GM15510 (cell line): Measurements from ENCODE around the gene DHDH.

ENCODE experiments used
- POLR2A ChIP-seq: IDR thresholded peaks from 3 replicates; pipeline ENCODE4 v1.6.1; 2011; ENCODE audit warnings: borderline replicate concordance; ENCODE audit not compliant: insufficient read length; ENCODE audit errors: extremely low read depth

The DHDH gene

DNA sequence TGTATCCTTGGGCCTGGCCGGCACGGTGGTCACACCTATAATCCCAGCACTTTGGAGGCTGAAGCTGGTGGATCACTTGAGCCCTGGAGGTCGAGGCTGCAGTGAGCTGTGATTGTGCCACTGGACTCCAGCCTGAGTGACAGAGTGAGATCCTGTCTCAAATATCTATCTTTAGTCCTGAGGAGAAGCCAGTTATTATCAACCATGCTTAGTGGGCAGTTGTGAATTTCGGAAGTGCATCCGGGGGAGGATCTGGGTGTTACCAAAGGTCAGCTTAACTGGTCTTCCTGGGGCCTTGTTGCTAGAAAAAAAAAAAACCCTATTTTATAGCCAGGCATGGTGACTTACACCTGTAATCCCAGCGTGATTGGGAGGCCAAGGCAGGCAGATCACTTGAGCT lies 9.6 kb downstream of the DHDH start:
- no peak for TF ChIP-seq POLR2A

DNA sequence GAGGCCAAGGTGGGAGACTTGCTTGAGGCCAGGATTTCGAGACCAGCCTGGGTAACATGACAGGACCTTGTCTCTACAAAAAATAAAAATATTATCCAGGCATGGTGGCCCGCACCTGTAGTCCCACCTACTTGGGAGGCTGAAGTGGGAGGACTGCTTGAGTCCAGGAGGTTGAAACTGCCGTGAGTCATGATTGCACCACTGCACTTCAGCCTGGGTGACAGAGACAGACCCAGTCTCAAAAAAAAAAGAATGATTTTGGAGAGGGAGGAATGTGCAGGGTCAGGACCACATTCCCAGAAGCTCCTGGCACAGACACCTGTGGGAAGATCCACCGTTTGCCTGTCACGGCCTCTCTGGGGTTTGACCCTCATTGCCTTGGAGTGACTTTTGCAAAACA lies 11.9 kb downstream of the DHDH start:
- no peak for TF ChIP-seq POLR2A

DNA sequence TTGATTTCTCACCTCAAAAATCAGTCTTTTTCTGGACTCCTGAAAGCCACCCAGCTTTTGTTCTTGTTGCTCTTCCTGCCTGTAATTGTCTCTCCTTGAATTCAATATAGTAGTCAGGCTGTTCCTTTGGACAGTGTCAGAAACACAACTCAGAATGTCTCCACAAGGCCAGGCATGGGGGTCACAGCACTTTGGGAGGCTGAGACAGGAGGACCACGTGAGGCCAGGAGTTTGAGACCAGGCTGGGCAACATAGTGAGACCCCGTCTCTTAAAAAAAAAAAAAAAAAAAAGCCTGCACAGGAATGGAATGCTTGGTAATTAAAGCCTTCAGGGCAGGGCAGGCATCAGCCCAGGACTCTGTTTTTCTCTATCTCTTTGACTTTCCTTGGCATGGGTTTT lies 12.3 kb downstream of the DHDH start:
- no peak for TF ChIP-seq POLR2A

DNA sequence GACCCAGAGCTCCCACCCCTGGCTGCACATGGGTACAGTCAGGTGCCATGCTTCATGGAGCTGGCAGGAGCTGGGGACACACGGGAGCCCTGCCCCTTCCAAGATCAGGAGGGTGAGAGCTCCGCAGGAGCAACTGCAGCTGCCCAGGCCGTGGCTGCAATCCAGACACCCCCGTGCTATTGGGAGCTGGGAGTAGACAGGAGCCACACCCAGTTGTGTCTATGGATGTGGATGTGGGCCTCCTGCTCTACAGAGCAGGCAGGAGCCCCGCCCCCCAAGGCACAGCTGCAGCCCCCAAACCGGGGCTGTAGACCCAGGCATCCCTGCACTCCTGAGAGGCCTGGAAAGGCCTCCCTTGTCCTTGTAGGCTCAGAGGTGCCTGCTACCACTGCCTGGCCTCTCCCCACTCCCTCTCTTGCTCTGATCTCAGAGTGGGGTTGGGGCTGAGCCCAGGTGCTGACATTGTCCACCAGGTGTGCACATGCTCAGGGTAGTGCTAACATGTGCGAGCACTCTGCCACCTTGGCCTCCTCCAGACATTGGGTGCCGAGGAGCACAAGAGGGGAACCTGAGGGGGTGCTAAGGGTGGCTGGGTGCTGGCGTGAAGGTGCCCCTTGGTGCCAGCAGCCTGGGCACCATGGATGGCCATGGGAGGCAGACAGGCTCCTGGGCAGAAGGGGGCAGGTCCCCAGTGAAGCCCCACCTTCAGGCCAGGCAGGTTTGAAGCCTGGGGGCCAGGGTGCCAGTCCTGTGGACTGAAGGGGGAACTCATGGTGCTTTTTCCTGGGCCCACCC lies 13.2 kb downstream of the DHDH start:
- TF ChIP-seq POLR2A, result no peak

DNA sequence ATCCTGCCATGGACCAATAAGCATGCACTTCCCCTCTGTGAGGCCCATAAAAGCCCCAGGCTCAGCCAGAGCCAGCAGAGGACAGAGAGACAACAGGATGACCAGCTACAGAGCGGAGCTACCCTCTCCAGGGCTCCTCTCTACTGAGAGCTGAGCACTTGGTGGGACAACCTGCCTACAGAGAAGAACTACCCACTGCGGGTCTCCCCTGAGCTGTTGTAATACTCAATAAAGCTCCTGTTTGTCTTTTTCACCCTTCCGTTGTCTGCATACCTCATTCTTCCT lies 13.7 kb downstream of the DHDH start:
- no peak for TF ChIP-seq POLR2A

DNA sequence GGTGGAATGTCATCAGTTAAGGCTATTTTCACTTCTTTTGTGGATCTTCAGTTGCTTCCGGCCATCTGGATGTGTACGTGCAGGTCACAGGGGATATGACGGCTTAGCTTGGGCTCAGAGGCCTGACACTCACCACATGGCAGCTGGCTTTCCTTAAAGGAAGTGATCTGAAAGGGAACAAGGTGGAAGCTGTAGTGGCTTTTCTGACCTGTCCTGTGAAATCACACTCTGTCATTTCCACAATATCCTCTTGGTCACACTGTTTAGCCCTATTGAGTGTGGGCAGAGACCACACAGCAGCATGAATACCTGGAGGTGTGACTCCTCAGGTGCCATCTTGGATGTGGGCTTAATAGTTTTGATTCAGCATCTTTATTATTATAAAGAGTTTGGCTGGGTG lies 16.7 kb downstream of the DHDH start:
- TF ChIP-seq POLR2A, result no peak

DNA sequence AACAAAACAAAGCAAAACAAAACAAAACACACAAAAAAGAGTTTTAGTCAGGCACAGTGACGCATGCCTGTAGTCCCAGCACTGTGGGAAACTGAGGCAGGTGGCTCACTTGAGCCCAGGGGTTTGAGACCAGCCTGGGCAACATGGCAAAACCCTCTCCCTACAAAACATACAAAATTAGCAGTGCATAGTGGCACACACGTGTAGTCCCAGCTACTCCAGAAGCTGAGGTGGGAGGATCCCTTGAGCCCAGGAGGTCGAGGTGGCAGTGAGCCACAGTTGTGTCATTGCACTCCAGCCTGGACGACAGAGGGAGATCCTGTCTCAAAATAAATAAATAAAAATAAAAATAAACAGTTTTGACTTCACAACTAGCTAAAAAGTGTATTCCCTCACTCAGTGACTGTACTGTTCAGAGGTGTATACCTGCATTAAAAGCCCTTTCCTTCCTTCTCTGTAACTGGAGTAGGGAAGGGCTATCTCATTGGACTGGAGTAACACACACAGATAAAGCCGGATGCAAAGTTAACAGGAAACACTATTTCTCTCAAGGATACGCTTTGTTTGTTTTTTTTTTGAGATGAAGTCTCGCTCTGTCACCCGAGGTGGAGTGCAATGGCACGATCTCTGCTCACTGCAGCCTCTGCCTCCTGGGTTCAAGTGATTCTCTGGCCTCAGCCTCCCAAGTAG lies 17.5 kb downstream of the DHDH start:
- TF ChIP-seq POLR2A, result no peak

DNA sequence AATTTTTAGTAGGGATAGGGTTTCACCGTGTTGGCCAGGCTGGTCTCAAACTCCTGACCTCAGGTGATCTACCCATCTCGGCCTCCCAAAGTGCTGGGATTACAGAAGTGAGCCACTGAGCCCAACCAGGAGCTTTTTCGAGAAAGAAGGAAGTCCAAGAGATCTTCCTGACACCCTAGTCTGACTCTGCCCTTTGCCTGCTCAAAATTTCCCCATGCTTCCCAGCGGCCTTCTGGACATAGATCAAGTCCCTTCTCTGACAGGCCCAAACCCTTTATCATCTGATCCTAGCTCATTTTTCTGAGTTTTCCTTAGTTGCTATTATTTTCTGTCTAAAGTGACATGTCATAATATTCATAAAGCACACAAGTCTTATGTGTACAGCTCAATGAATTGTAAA lies 19.6 kb downstream of the DHDH start:
- TF ChIP-seq POLR2A, result no peak

DNA sequence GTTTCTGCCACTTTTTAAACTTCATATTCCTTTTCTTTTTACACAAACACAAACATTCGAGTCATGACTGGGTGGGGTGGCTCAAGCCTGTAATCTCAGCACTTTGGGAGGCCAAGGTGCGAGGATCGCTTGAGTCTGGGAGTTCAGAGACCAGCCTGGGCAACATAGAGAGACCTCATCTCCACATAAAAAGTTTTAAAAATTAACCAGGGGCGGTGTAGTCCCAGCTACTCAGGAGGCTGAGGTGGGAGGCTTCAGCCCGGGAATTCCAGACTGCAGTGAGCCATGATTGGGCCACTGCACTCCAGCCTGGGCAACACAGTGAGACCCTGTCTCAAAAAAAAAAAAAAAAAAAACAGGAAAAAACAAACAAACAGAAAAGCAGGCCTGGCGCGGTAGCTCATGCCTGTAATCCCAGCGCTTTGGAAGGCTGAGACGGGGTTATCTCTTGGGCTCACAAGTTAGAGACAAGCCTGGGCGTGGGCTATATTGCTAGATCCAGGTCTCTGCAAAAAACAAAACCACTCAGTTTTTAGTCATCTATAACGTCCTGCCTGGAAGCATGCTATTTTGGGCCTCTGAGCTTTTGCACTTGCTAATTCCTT lies 20.6 kb downstream of the DHDH start:
- TF ChIP-seq POLR2A, result no peak

DNA sequence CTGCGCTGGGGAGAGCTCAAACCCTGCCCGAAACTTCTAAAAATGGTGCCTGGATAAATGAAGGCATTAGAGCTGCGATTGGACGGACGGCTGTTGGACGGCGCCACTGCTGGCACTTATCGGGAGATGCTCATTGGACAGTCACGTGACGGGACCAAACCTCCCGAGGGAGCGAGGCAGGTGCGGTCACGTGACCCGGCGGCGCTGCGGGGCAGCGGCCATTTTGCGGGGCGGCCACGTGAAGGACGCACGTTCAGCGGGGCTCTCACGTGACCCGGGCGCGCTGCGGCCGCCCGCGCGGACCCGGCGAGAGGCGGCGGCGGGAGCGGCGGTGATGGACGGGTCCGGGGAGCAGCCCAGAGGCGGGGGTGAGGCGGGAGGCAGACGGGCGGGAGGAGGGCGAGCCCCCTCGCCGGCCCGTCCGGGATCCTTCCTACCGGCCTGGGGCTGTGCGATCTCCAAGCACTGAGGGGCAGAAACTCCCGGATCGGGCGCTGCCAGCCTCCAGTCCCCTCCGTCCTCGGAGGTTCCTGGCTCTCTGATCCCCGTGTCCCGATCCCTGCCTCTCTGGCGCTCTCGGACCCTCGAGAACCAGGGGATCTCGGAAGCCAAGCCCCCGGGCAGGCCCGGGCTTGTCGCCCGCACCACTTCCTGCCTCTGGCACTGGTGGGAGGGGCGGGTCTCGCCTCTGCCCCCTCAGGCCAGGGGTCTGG lies 21.3 kb downstream of the DHDH start, which contains the start of gene BAX:
BAX (plus strand) TSS at position 281 of the 713 bp plus-strand sequence; CDS start at position 335, 54 bp downstream.
- peak; percentile 77 for TF ChIP-seq POLR2A

DNA sequence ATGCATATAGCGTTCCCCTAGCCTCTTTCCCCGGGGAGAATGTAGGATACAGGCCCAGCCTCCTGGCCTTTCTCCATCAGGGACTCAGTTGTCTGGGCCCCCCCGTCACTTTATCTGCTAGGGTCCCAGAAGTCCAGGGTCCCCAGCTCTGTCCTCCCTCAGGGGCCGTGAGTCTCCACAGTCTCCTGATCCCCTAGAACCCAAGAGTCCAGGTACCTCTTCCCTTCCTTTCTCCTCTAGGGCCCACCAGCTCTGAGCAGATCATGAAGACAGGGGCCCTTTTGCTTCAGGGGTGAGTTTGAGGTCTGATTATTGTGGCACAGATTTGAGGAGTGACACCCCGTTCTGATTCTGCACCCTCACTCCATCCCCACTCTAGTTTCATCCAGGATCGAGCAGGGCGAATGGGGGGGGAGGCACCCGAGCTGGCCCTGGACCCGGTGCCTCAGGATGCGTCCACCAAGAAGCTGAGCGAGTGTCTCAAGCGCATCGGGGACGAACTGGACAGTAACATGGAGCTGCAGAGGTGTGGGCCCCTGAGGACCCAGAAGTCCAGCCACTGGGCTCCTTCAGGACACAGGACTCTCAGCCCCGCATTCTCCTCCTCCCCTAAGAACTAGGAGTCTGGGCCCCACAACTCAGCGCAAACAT lies 21.9 kb downstream of the DHDH start:
- TF ChIP-seq POLR2A, result no peak

DNA sequence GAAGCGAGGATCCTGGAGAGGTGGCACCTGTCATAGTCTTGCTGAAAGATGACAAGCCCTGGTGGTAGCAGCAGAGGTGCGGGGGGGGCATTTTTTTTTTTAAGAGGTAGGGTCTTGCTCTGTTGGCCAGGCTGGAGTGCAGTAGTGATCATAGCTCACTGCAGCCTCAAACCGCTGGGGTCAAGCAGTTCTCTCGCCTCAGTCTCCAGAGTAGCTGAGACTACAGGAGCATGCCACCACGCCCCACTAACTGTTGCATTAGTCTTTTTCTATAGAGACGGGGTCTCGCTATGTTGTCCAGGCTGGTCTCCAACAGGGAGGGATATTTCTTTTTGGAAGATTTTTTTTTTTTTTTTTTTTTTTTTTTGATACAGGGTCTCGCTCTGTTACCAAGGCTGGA lies 24.5 kb downstream of the DHDH start:
- TF ChIP-seq POLR2A, result no peak

DNA sequence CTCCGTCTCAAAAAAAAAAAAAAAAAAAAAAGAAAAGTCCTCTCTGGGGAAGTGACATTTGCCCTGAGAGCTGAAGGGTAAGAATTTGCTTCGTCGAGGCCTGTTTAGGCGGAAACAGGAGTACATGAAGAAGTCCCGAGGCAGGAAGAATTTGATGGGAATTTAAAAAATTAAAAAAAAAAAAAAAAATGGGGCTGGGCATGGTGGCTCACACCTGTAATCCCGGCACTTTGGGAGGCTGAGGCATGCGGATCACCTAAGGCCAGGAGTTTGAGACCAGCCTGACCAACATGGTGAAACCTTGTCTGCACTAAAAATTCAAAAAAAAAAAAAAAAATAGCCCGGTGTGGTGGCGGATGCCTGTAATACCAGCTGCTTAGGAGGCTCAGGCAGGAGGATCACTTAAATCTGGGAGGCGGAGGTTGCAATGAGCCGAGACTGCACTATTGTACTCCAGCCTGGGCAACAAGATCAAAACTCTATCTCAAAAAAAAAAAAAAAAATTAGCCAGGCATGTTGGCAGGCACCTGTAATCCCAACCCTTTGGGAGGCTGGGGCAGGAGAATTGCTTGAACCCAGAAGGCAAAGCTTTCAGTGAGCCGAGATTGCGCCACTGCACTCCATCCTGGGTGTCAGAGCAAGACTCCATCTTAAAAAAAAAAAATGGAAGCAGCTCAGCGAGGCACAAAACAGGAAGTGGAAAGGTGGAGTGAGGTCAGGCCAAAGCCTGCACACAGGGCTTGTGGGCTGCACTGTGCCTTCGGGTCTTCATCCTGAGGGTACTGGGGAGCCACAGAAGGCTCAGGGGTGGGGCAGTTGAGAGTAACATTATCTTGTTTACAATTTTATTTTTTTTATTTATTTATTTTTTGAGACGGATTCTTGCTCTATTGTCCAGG lies 26.1 kb downstream of the DHDH start:
- TF ChIP-seq POLR2A, result no peak
